CD4-positive, alpha-beta T cell treated with Interleukin-2 at 100 ng/mL for 4 hours (primary cell): Measurements from ENCODE around the gene SPOCK3.
"Not testable (repeated sequence)": the region's sequence is repeated elsewhere in the genome, so short reads cannot be mapped to it uniquely, and the experiment has no call there.

Experiments used
- DNase-seq: peaks from one replicate; pipeline ENCODE4 v3.0.0-alpha.2; 2020; ENCODE audit warnings: low spot score

The SPOCK3 gene

GRCh38 chr4:167234316-167234881 is at the start of gene SPOCK3:
Gene SPOCK3, minus strand, starts transcription at chr4:167234494.
- no peak for DNase-seq

- DNase-seq, result no peak
Observed at GRCh38 chr4:167282171-167282864, 48.0 kb upstream of the SPOCK3 start.

- DNase-seq, result not testable (repeated sequence)
Observed at GRCh38 chr4:167281545-167281944, 47.3 kb upstream of the SPOCK3 start.

DNA sequence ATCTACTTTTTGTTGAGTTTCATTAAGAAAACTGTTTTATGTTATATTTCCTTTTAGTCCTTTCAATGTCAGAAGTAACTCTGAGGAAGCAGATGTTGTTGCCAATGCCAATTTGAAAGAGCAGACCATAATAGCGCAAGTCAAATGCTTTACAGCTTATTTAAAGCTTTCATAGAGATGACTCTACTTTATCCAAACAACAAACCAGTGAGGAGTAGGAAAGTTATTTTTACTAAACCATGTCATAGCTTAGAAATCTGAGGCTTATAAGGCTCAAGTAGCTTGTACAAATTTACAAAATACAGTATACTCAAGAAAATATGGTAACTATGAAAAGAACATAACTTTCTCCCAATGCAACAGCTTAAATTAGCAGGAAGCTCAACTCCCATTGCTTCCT is 40.1 kb upstream of the SPOCK3 start:
- no peak for DNase-seq

DNA sequence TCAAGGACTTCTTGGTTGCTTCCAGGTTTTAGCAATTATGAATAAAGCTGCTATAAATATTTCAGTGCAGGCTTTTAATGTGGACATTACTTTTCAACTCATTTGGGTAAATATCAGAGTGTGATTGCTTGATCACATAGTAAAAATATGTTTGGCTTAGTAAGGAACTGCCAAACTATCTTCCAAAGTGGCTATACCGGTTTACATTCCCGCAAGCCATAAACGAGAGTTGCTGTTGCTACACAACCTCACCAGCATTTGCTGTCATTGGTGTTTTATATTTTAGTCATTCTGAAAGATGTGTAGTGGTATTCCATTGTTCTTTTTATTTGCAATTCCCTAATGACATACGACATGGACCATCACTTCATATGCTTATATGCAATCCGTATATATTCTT is 30.9 kb upstream of the SPOCK3 start:
- DNase-seq, result no peak

GRCh38 chr4:167248271-167248670 is 14.0 kb upstream of the SPOCK3 start:
- no peak for DNase-seq

DNA sequence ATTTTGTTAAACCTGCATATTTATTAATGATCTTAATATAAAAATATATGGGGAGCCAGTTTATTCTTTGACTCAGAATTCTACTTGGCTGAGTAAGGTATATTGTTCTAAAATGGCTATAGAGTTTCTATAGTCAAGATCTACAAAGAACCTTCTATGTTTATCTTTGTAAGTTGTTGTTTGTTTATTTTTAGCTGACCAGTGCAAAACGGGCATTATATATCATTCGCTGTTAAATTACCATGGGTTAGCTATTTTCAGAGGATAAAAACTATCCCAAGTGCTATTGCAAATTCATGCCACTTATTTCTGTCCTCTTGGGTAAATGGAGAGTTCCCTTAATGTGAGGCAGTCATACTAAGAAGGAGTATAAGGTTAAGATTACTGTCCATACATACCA is 5.3 kb upstream of the SPOCK3 start:
- DNase-seq, result no peak

DNA sequence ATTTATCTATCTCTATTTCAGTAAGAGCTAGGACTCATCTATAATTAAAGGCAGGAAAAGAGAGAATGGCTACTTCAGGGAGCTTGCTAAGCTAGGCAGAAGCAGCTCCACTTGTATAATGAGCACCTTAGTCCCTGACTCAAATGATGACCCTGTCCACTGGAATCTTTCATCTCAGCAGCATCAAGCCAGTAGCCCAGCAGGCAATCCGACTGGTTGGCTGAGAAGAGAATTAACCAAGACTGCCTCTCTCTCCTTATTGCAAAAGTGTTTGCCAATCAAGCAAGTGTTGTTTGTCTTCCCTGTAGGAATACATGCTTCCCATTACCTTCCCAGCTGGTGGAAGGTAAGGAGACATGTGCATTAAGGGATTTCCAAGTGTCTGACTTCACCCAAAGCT is 3.9 kb upstream of the SPOCK3 start:
- DNase-seq, result no peak

DNA sequence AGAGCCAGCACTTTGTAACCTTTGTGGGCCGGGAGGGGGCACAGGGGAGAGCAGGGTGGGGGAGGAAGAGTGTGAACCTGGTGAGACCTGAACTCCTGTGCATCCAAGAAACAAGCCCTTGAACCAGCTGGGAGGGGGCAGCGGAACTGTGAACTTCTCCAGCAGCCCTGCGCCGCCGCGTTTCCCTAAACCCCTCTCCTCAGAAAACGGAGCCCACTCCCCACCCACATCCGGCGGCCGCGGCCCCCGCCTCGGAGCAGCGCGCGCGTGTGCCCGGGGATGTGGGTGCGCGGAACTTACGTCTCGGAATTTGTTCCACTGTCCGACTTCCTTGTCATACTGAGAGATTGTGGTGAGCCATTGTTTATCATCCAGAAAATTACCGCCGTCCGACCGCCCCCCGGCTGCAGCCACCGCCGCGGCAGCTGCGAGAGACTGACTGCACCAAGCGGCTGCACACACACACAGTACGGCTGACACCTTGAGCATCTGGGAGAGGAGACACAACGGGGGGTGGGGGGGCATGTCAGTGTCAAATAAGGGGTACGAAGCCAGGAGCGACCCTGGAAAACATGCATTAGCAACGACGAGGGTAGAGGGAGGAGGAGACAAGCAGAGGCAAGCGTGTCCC is 494 bp downstream of the SPOCK3 start:
- DNase-seq, result no peak

GRCh38 chr4:167232805-167233684 is 1.2 kb downstream of the SPOCK3 start:
- no peak for DNase-seq

GRCh38 chr4:167230744-167231143 is 3.5 kb downstream of the SPOCK3 start:
- no peak for DNase-seq

DNA sequence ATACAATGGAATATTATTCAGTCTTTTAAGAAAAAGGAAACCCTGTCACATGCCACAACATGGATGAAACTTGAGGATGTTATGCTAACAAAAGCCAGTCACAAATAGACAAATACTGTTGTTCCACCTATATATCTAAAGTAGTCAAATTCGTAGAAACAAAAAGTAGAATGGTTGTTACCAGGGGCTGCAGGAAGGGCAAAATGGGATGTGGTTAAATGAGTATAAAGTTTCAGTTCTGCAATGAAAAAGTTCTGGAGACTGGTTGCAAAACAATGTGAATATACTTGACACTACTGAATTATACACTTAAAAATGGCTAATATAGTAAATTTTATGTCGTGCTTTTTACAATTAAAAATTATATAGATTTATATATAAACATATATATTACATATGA is 12.2 kb downstream of the SPOCK3 start:
- DNase-seq, result no peak

DNA sequence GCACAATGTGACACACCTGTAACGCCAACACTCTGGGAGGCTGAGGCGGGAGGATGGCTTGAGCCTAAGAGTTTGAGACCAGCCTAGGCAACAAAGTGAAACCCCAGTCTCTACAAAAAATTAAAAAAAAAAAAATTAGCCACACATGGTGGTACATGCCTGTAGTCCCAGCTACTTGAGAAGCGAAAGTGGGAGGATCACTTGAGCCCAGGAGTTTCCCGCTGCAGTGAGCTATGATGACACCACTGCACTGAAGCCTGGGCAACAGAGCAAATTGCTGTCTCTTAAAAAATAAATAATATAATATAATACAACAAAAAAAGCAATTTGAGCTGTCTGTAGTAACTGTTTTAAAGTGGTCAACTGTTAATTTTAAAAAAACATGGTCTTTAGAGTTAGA is 13.2 kb downstream of the SPOCK3 start:
- DNase-seq, result no peak

- no peak for DNase-seq
Observed at GRCh38 chr4:167218022-167218608, 16.2 kb downstream of the SPOCK3 start.

DNA sequence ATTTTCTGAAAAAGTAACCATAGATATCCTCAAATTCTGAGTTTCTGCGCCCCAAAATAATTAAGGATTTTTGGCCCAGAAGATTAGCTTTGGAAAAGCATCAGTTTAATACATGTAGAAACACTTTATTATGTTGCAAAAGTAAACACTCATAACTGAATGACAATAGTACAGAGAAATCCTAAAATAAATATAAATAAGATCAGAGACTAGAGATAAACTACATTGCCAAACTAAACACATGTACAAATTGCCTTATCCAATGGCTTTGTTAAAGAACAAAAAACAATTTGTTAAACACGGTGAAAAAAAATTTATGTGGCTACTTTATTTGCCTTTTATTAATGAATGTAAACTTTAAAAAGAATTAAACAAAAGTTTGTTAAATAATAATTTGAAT is 17.5 kb downstream of the SPOCK3 start:
- no peak for DNase-seq

DNA sequence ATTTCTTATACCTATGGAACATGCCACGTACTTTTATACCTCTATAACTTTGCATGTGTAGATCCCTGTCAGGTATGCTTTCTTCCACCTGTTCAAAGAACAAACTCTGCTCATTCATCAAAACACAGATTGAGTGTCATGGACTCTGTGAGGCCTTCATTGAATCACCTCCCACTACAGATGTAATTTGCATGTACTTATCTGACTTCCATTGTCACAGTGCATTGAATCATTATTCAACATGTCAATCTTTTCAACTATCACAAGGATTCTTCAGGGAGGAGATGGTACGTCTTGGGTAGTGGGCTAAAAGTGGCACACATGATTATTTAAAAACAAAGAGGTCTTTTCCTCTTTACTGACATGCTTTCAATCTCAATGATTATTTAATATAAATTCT is 24.1 kb downstream of the SPOCK3 start:
- no peak for DNase-seq

DNA sequence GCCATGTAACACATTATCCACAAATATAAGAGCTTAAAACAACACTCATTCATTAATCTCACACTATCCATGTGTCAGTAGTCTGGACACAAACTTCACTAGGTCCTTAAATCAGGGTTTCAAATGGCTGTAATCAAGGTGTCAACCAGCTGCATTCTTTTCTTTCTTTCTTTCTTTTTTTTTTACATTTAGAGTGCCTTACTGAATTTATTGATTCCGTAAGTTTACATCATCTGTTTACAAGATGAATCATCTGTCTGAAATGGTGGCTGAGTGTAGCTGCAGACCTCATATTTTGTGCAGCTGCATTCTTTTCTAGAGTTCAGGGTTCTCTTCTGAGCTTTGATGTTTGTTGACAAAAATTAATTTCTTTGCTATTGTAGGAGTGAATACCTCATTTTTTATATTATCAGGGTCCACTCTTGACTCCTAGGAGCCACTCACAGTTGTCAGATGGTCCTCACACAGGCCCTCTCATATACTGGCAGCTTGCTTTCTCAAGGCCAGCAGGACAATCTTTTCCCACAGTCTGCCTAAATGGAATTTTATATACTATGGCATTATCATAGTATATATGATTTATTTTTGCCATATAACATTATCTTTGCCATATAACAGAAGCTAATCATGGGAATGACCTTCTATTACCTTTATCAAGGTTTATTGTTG is 37.8 kb downstream of the SPOCK3 start:
- no peak for DNase-seq

DNA sequence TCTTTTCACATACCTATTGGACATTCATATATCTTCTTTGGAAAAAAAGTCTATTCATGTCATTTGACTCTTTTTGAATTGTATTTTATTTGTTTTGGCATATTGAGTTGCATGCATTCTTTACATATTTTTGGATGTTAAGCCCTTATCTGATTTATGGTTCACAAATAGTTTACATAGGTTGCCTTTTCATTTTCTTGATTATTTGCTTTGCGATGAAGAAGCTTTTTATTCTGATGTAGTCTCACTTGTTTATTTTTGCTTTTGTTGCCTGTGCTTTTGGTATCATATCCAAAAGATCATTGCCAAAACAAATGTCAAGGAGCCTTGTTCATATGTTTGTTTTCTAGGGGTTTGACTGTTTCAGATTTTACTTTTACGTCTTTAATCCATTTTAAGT is 43.9 kb downstream of the SPOCK3 start:
- DNase-seq, result no peak

GRCh38 chr4:167185465-167185864 is 48.8 kb downstream of the SPOCK3 start:
- no peak for DNase-seq

DNA sequence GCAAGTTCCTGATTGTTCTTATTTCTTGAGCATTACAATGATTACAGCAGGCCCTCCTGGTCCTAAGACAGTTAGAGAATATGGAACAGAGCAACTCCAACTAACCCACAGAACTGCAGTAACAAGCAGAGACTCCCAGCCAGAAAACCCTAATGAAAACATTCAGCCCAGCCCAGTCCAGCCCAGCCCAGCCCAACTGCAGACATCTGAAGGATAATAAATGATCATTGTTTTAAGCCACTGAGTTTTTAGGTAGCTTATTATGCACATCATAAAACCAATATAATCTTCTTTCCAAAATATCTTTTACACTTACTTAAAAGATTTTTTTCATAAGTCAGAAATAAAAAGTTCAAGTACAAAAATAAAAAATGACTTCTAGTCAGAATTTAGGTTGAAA is 51.3 kb downstream of the SPOCK3 start:
- DNase-seq, result no peak

DNA sequence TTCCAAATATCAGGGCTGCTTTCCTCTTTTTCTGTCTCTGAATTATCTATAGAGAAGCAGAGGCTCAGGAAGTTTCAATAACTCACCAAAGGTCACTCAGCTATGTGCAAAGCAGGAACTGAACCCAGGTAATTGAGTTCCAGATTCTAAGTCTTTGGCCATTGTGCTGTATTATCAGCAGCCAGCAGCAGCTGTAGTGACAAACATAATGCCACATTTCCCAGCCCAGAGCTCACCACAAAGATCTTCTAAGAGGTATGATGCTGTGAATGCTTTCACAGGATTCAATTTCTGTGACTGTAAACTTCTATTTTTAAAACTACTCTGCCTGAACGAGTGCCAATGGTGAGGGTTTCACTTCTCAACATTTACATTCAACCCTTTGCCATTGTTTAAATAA is 56.4 kb downstream of the SPOCK3 start:
- DNase-seq, result no peak
